Left renal pelvis (tissue), 4 donors: Measurements from ENCODE around the gene RAB2B. TPM values are rescaled to one million over a fixed set of nuclear protein-coding genes. Genes with fewer than 3 reads are reported as not detected.

ENCODE experiments used
- polyA plus RNA-seq, 4 donors: library from polyadenylated mRNA; unstranded; fragments of 120-200 nt; gene quantifications; one replicate each; pipeline ENCODE4 v1.2.1, GENCODE V29; 2013; ENCODE audit not compliant: insufficient read length in 4 of 4

RAB2B gene
- polyA plus RNA-seq, 4 donors = 37.7 to 44.4 (median 39.2) TPM

Other genes with a start within 250 kb of the RAB2B start
- gene HNRNPC, start 207.5 kb downstream of the RAB2B start, polyA plus RNA-seq = 1,000 to 10,000 TPM in 1 of 4 donors, 100 to 1,000 TPM in 3; 632 to 1,044 (median 906) TPM
- gene RPGRIP1, start 196.9 kb downstream of the RAB2B start, polyA plus RNA-seq = under 1 TPM; 0.40 to 0.56 (median 0.52) TPM
- 100 to 1,000 TPM; 111 to 158 (median 144) TPM for gene SUPT16H, start 92.9 kb downstream of the RAB2B start, polyA plus RNA-seq
- 10 to 100 TPM; 62.1 to 78.4 (median 73.6) TPM for gene CHD8, start 20.8 kb downstream of the RAB2B start, polyA plus RNA-seq
- gene TOX4, start 236 bp upstream of the RAB2B start, polyA plus RNA-seq = 10 to 100 TPM; 50.0 to 62.7 (median 59.5) TPM
- gene METTL3, start 34.4 kb upstream of the RAB2B start, polyA plus RNA-seq = 100 to 1,000 TPM in 1 of 4 donors, 10 to 100 TPM in 3; 61.3 to 107 (median 84.3) TPM
- gene SALL2, start 49.4 kb upstream of the RAB2B start, polyA plus RNA-seq = 10 to 100 TPM; 56.7 to 64.8 (median 60.1) TPM
- under 1 TPM in 1 of 4 donors, not detected in 3; 0.12 TPM for gene OR10G3, start 103.1 kb upstream of the RAB2B start, polyA plus RNA-seq
- not detected for gene OR10G2, start 158.0 kb upstream of the RAB2B start, polyA plus RNA-seq
- under 1 TPM in 1 of 4 donors, not detected in 3; 0.09 TPM for gene OR4E2, start 176.9 kb upstream of the RAB2B start, polyA plus RNA-seq
- under 1 TPM in 1 of 4 donors, not detected in 3; 0.09 TPM for gene OR4E1, start 196.9 kb upstream of the RAB2B start, polyA plus RNA-seq